H1 (cell line): ENCODE results near the gene NOP16.

Experiments
- CTCF ChIP-seq, 3 experiments: IDR thresholded peaks; 1 replicate in 2 of 3; 2 replicates in 1 of 3; pipeline versions ENCODE4 v1.5.1 to v1.6.1; 2011; ENCODE audit warnings: low read length in 3 of 3, mild to moderate bottlenecking in 3 of 3, inconsistent platforms in 2 of 3, low read depth in 1 of 3, moderate library complexity in 1 of 3; ENCODE audit not compliant: insufficient read depth in 1 of 3; ENCODE audit errors: control extremely low read depth in 1 of 3
- E2F6 ChIP-seq: IDR thresholded peaks from 2 replicates; pipeline ENCODE4 v1.6.1; 2012; ENCODE audit warnings: inconsistent platforms
- HDAC2 ChIP-seq, 2 experiments: fragments of 300-600 bp in 1 of 2; sonication (generic) in 1 of 2; IDR thresholded peaks; 2 replicates each; pipeline ENCODE4 v1.6.1; 2011 to 2012; ENCODE audit warnings: low read depth in 2 of 2, low read length in 2 of 2, mild to moderate bottlenecking in 2 of 2, moderate library complexity in 2 of 2, borderline replicate concordance in 1 of 2, inconsistent platforms in 1 of 2
- MAX ChIP-seq: IDR thresholded peaks from 2 replicates; pipeline ENCODE4 v1.6.1; 2012; ENCODE audit warnings: inconsistent platforms
- USF2 ChIP-seq: IDR thresholded peaks from 2 replicates; pipeline ENCODE4 v1.6.1; 2011; ENCODE audit warnings: low read length, improper control_type of control experiment

- no peak for TF ChIP-seq HDAC2 (IDR thresholded peaks at IDR 0.05; ENCODE audit: borderline replicate concordance in 1 of 2, low read depth in 2 of 2, low read length in 2 of 2)
- TF ChIP-seq CTCF (IDR thresholded peaks at IDR 0.05; ENCODE audit: control extremely low read depth in 1 of 3, insufficient read depth in 1 of 3, low read depth in 1 of 3, low read length in 3 of 3), result no peak
- TF ChIP-seq USF2, result no peak
- TF ChIP-seq E2F6, result no peak
- no peak for TF ChIP-seq MAX
Measured at GRCh38 chr5:176414704-176415103, 26.3 kb upstream of the NOP16 start.
